Left forelimb (tissue), 1 donor: ENCODE measurements around the gene RBM47.
"Not testable (repeated sequence)": the region's sequence is repeated elsewhere in the genome, so short reads cannot be mapped to it uniquely, and the experiment has no call there.

Experiments used
- DNase-seq: peaks from one replicate; pipeline ENCODE4 v3.0.0-alpha.2; 2018; ENCODE audit warnings: low spot score

The RBM47 gene

DNA sequence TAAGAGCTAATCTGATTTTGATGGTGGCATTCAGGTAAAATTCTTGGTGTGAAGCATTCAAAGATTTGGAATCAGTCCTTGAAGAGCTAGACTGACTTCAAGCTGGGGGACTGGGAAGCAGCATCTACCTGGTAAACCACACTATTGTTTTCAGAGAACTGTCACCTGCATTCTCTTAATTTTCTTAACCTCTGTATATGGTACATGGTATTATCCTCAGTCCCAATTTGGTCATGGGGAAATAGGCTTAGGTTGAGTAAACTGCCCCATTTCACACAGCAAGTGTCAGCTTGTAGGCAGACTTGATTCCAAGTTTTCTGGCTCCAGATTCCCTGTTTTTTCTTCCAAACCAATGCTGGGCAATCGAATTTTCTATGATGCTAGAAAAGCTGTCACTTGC, 190.1 kb downstream of the RBM47 start:
- DNase-seq, result no peak

DNA sequence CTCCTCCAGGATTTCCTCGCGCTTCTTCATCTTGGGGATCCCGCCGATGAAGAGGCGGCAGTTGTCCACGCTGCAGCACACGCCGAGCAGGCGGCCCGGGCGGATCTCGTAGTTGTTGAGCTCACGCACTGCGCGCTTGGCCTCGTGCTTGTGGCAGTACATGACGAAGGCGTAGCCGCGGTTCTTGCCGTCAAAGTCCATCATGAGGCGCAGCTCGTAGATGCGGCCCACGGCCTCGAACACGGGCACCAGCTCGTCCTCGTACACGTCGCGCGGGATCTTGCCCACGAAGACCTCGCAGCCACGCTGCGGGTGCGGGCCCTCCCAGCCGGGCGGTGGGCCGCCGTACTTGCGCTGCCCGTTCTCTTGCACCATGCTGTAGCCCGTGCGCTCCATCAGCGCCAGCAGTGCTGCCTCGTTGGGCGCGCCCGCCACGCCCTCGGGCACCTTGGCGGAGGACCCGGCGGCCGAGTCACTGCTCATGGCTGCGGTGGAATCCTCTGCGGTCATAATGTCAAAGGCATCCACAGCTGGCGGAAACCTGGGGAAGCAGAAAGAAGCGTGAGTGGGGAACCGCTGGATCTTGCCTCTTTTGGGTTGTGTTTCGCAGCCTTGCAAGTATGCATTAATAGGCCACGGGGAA, 191.2 kb downstream of the RBM47 start:
- no peak for DNase-seq

GRCh38 chr4:40437741-40438383, 191.8 kb downstream of the RBM47 start:
- no peak for DNase-seq

DNA sequence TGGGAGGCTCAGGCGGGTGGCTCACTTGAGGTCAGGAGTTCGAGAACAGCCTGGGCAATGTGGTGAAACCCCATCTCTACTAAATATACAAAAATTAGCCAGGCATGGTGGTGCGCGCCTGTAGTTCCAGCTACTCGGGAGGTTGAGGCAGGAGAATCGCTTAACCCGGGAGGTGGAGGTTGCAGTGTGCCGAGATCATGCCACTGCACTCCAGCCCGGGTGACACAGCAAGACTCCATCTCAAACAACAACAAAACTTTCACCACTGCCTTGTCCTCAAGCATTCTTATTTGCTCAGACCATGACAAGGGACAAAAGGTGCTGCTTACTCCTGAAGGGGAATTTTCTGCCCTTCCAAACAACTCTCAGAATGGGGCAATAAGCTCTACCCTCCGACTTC, 194.4 kb downstream of the RBM47 start:
- not testable (repeated sequence) for DNase-seq

GRCh38 chr4:40434126-40434687, 195.5 kb downstream of the RBM47 start:
- no peak for DNase-seq

DNA sequence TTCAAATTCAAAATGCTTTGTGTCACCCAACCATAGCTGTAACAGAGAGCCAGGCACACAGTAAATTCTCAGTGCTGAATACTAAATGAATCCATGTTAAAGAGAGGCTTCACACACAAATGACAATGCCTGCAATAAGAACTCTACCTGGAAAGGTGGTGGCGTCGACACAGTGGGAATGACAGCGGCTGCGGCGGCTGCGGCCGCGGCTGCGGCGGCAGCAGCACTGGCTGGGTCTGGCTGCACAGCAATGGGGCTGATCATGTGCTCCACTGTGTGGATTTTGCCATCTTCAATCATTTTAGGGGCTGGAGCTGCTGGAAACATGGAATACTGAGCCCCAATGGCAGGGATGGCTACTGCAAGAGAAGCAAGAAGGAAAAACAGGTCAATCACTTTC, 197.2 kb downstream of the RBM47 start:
- DNase-seq, result no peak

- DNase-seq, result not testable (repeated sequence)
These were observed 201.8 kb downstream of the RBM47 start for GRCh38 chr4:40427871-40428270.

DNA sequence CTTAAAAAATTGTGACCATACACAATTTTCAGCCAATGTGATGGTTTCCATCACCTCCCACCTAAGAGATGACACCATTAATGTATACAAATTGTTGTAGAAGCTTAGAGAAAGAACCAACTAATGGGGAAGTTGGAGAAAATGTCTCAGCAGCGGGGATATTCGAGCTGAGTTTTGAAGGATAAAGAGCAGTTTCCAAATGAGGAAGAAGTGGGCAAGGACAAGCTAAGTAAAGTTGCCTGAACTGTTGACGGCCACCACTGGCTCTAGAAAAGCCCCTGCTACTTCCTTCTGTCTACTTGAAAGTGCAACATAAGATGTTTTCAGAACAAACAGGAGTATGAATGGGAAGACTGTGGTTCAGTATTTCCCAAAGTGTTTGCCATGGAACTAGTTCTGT, 202.5 kb downstream of the RBM47 start:
- no peak for DNase-seq

GRCh38 chr4:40425799-40426574, 203.7 kb downstream of the RBM47 start:
- no peak for DNase-seq

- no peak for DNase-seq
These were observed 205.9 kb downstream of the RBM47 start for GRCh38 chr4:40423735-40424134.

- no peak for DNase-seq
These were observed 207.6 kb downstream of the RBM47 start for GRCh38 chr4:40421839-40422708.

DNA sequence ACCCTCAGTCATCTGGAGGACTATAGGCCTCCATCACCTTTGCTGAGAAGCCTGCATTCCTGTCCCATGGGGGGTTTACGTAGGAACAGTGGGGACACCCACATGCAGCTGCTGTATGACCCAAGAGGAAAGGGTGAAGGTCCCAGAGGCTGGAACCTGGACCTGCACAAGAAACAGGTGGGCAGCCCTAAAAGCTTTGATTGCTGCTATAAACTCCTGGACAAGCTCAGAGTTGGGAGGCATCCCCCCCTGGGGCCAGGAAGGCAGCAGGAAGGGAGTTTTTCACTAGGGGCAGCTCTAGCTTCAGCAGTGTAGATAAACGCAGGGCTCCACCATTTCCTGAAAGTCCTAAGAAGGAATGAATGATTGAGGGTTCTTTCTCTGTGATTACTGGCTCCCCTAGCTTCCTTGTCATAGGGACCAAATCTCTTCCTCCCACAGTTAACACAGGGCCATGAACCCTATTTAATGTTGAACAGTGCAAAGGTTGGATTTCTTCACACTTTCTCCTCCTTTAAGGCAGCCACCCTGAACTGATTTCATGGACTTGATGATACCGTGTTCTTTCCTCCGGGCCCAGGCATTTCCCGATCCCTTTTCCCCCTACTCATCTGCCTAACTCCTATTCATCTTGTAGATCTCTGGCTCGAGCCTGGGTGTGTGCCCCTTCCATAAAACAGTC, 210.3 kb downstream of the RBM47 start:
- DNase-seq, result no peak

GRCh38 chr4:40418430-40419230, 211.0 kb downstream of the RBM47 start:
- no peak for DNase-seq

DNA sequence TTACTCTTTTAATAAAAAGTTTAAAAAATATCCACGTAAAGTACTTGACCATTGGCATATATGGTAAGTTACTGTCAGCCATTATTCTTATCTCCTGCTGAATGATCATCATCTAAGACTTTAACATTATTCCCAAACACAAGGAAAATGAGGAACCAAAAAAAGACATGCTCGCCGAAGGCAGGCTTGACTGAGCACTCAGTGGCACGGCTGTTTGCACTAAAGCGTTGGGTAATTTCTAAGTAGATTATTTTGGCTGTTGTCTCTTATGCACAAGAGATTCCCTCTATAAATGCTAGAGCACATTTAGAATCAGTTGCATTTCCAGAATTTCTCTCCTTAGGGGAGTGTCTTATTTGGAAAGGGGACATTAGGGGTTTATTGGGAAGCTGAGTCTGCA, 211.7 kb downstream of the RBM47 start:
- DNase-seq, result no peak

- DNase-seq, result no peak
These were observed 215.0 kb downstream of the RBM47 start for GRCh38 chr4:40414673-40415072.

GRCh38 chr4:40412866-40413795, 216.5 kb downstream of the RBM47 start:
- no peak for DNase-seq

- no peak for DNase-seq
These were observed 217.3 kb downstream of the RBM47 start for GRCh38 chr4:40412388-40412787.

DNA sequence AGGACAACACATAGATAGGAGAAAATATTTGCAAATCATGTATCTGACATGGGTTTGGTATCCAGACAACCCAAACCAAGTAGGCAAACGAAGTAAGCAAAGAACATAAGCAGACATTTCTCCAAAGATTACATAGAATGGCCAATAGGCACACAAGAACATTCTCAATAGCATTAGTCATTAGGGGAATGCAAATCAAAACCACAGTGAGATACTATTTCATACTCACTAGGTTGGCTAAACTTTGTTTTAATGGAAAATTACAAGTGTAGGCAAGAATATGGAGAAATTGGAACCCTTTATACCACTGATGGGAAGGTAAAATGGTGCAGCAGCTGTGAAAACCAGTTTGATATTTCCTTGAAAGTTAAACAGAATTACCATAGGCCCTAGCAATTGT, 219.8 kb downstream of the RBM47 start:
- DNase-seq, result no peak

DNA sequence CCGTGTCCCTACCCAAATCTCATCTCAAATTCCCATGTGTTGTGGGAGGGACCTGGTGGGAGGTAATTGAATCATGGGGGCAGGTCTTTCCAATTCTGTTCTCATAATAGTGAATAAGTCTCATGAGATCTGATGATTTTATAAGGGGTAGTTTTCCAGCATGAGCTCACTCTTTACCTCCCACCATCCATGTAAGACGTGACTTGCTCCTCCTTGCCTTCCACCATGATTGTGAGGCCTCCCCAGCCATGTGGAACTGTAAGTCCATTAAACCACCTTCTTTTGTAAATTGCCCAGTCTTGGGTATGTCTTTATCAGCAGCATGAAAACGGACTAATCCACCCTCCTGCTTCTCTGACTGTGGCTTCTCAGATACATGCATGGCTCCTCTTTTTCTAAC, 222.2 kb downstream of the RBM47 start:
- not testable (repeated sequence) for DNase-seq
